Erythroblast (primary cell): ENCODE measurements around the gene PRKAR2B.

Source experiments
- DNase-seq, 2 experiments: peaks; one replicate each; lab custom pipeline; 2025; lab: John Stamatoyannopoulos, UW
- GATA1 ChIP-seq: IDR thresholded peaks from 2 replicates; pipeline ENCODE4 v1.6.1; 2011; ENCODE audit warnings: low read depth, mild to moderate bottlenecking, control low read depth, low read length, moderate library complexity
- POLR2A ChIP-seq: IDR thresholded peaks from 2 replicates; pipeline ENCODE4 v1.6.1; 2011; ENCODE audit warnings: mild to moderate bottlenecking, low read length

The PRKAR2B gene

GRCh38 chr7:107181172-107181571, 136.7 kb downstream of the PRKAR2B start:
- no peak for DNase-seq
- TF ChIP-seq GATA1, result no peak
- TF ChIP-seq POLR2A, result no peak

GRCh38 chr7:107185716-107186115, 141.2 kb downstream of the PRKAR2B start:
- DNase-seq, result no peak
- TF ChIP-seq GATA1 (no peak), POLR2A (no peak)

- TF ChIP-seq POLR2A (no peak), GATA1 (no peak)
- no peak for DNase-seq
Measured at GRCh38 chr7:107186240-107186639, 141.7 kb downstream of the PRKAR2B start.

- no peak for TF ChIP-seq GATA1
- TF ChIP-seq POLR2A, result no peak
- DNase-seq, result no peak
Measured at GRCh38 chr7:107187774-107188173, 143.3 kb downstream of the PRKAR2B start.

GRCh38 chr7:107190090-107190489, 145.6 kb downstream of the PRKAR2B start:
- no peak for TF ChIP-seq POLR2A
- no peak for TF ChIP-seq GATA1
- DNase-seq, result no peak

- DNase-seq, result no peak
- TF ChIP-seq POLR2A (no peak), GATA1 (no peak)
Measured at GRCh38 chr7:107194052-107194451, 149.5 kb downstream of the PRKAR2B start.

GRCh38 chr7:107196834-107197610, 152.5 kb downstream of the PRKAR2B start:
- DNase-seq, result no peak
- TF ChIP-seq POLR2A, result no peak
- TF ChIP-seq GATA1, result no peak

GRCh38 chr7:107201795-107202450, 157.4 kb downstream of the PRKAR2B start:
- peak; percentile 50 to 69 for DNase-seq
- TF ChIP-seq POLR2A (no peak), GATA1 (no peak)

GRCh38 chr7:107203607-107204006, 159.1 kb downstream of the PRKAR2B start:
- no peak for DNase-seq
- TF ChIP-seq GATA1 (no peak), POLR2A (no peak)

GRCh38 chr7:107206136-107206535, 161.6 kb downstream of the PRKAR2B start:
- TF ChIP-seq GATA1 (no peak), POLR2A (no peak)
- DNase-seq, result no peak

GRCh38 chr7:107206706-107207105, 162.2 kb downstream of the PRKAR2B start:
- no peak for TF ChIP-seq GATA1
- TF ChIP-seq POLR2A, result no peak
- DNase-seq, result no peak

GRCh38 chr7:107207459-107207858, 163.0 kb downstream of the PRKAR2B start:
- TF ChIP-seq GATA1, result no peak
- no peak for TF ChIP-seq POLR2A
- no peak for DNase-seq

GRCh38 chr7:107208024-107208521, 163.6 kb downstream of the PRKAR2B start:
- no peak for DNase-seq

GRCh38 chr7:107208563-107208962, 164.1 kb downstream of the PRKAR2B start:
- no peak for TF ChIP-seq GATA1
- no peak for TF ChIP-seq POLR2A
- DNase-seq, result no peak

More at GRCh38 chr7:107208024-107208521, 163.6 kb downstream of the PRKAR2B start:
- TF ChIP-seq POLR2A (no peak), GATA1 (no peak)

GRCh38 chr7:107209565-107209964, 165.1 kb downstream of the PRKAR2B start:
- TF ChIP-seq GATA1 (no peak), POLR2A (no peak)
- DNase-seq, result no peak
